ENCODE measurements around the gene NUAK1. TPM values are rescaled to one million over a fixed set of nuclear protein-coding genes. Genes with fewer than 3 reads are reported as not detected.

NUAK1 gene
- total RNA-seq, result 55.3 and 68.8 TPM in 2 replicates

- DNase-seq (ENCODE audit: extremely low read depth, low read depth, low spot score), result no peak
These were observed at the start of gene NUAK1 for GRCh38 chr12:106138633-106139421. NUAK1 (minus strand) TSS chr12:106138954; CDS start chr12:106138653, 301 bp downstream.

GRCh38 chr12:106188256-106188655 lies 49.5 kb upstream of the NUAK1 start:
- no peak for DNase-seq (ENCODE audit: extremely low read depth, low read depth, low spot score)

GRCh38 chr12:106187842-106188241 lies 49.1 kb upstream of the NUAK1 start:
- DNase-seq (ENCODE audit: extremely low read depth, low read depth, low spot score), result no peak

- DNase-seq (ENCODE audit: extremely low read depth, low read depth, low spot score), result no peak
These were observed 48.5 kb upstream of the NUAK1 start for GRCh38 chr12:106187155-106187789.

GRCh38 chr12:106183735-106184134 lies 45.0 kb upstream of the NUAK1 start:
- no peak for DNase-seq (ENCODE audit: extremely low read depth, low read depth, low spot score)

GRCh38 chr12:106181401-106182114 lies 42.8 kb upstream of the NUAK1 start:
- DNase-seq (ENCODE audit: extremely low read depth, low read depth, low spot score), result no peak

GRCh38 chr12:106179086-106179485 lies 40.3 kb upstream of the NUAK1 start:
- no peak for DNase-seq (ENCODE audit: extremely low read depth, low read depth, low spot score)

GRCh38 chr12:106178562-106178961 lies 39.8 kb upstream of the NUAK1 start:
- no peak for DNase-seq (ENCODE audit: extremely low read depth, low read depth, low spot score)

GRCh38 chr12:106176560-106176959 lies 37.8 kb upstream of the NUAK1 start:
- DNase-seq (ENCODE audit: extremely low read depth, low read depth, low spot score), result no peak

GRCh38 chr12:106174876-106175275 lies 36.1 kb upstream of the NUAK1 start:
- DNase-seq (ENCODE audit: extremely low read depth, low read depth, low spot score), result no peak

GRCh38 chr12:106173442-106173841 lies 34.7 kb upstream of the NUAK1 start:
- no peak for DNase-seq (ENCODE audit: extremely low read depth, low read depth, low spot score)

GRCh38 chr12:106171117-106171750 lies 32.5 kb upstream of the NUAK1 start:
- no peak for DNase-seq (ENCODE audit: extremely low read depth, low read depth, low spot score)

GRCh38 chr12:106170285-106170684 lies 31.5 kb upstream of the NUAK1 start:
- DNase-seq (ENCODE audit: extremely low read depth, low read depth, low spot score), result no peak

GRCh38 chr12:106163712-106164111 lies 25.0 kb upstream of the NUAK1 start:
- no peak for DNase-seq (ENCODE audit: extremely low read depth, low read depth, low spot score)

- no peak for DNase-seq (ENCODE audit: extremely low read depth, low read depth, low spot score)
These were observed 22.7 kb upstream of the NUAK1 start for GRCh38 chr12:106161491-106161890.

- no peak for DNase-seq (ENCODE audit: extremely low read depth, low read depth, low spot score)
These were observed 22.2 kb upstream of the NUAK1 start for GRCh38 chr12:106160915-106161314.

- DNase-seq (ENCODE audit: extremely low read depth, low read depth, low spot score), result no peak
These were observed 19.0 kb upstream of the NUAK1 start for GRCh38 chr12:106157802-106158201.

GRCh38 chr12:106154751-106155273 lies 16.1 kb upstream of the NUAK1 start:
- no peak for DNase-seq (ENCODE audit: extremely low read depth, low read depth, low spot score)

- DNase-seq (ENCODE audit: extremely low read depth, low read depth, low spot score), result no peak
These were observed 13.6 kb upstream of the NUAK1 start for GRCh38 chr12:106152334-106152733.

- DNase-seq (ENCODE audit: extremely low read depth, low read depth, low spot score), result no peak
These were observed 11.8 kb upstream of the NUAK1 start for GRCh38 chr12:106150555-106150954.
